ENCODE measurements around the gene MRPL4. TPM values are rescaled to one million over a fixed set of nuclear protein-coding genes. Genes with fewer than 3 reads are reported as not detected.

MRPL4 gene
- total and polyA plus RNA-seq, 2 experiments from 2014 or later, result 92.0 to 171 TPM

DNA sequence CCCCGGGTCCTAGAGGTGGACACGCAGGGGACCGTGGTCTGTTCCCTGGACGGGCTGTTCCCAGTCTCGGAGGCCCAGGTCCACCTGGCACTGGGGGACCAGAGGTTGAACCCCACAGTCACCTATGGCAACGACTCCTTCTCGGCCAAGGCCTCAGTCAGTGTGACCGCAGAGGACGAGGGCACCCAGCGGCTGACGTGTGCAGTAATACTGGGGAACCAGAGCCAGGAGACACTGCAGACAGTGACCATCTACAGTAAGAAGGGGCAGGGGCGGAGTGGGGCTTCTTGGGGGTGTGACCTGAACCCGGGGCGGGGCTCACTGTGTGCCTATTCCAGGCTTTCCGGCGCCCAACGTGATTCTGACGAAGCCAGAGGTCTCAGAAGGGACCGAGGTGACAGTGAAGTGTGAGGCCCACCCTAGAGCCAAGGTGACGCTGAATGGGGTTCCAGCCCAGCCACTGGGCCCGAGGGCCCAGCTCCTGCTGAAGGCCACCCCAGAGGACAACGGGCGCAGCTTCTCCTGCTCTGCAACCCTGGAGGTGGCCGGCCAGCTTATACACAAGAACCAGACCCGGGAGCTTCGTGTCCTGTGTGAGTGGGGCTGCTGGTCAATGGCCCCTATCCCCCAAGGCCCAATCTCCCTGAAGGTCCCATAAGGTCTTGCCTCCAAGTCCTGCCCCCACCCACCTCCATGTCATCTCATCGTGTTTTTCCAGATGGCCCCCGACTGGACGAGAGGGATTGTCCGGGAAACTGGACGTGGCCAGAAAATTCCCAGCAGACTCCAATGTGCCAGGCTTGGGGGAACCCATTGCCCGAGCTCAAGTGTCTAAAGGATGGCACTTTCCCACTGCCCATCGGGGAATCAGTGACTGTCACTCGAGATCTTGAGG lies 32.3 kb downstream of the MRPL4 start:
- peaks cover 11% of the 10 kb centered on the region; the same call in 1 of the 2 replicates for H3K4me1 ChIP-seq (ENCODE audit: insufficient read depth)
- no peak overlapping the region for H3K4me2 ChIP-seq
- H3K36me3 Mint-ChIP-seq (ENCODE audit: low read depth), result peaks cover 8% of the 10 kb centered on the region; the same call in 2 of the 3 replicates
- DNase-seq (ENCODE audit: low spot score) (no peak), ATAC-seq (no peak)
- no peak overlapping the region for H2AFZ ChIP-seq
- peaks cover 6% of the 10 kb centered on the region; the same call in 1 of the 2 replicates for H3F3A ChIP-seq (replicated peaks; ENCODE audit: low read depth)
- H3K79me2 ChIP-seq (replicated peaks; ENCODE audit: insufficient read depth), result no peaks in the 10 kb centered on the region
- H3K27ac Mint-ChIP-seq, result no peak overlapping the region
- TF ChIP-seq ZNF114 (CRISPR knock-in tag; IDR thresholded peaks at IDR 0.05), result no peak
- no peak for TF ChIP-seq EZH2 (IDR thresholded peaks at IDR 0.05; ENCODE audit: low read depth, unreplicated experiment)
- no peak for TF ChIP-seq CREB1 (CRISPR knock-in tag; IDR thresholded peaks at IDR 0.05; ENCODE audit: low read depth)
- TF ChIP-seq, protein P1, sequence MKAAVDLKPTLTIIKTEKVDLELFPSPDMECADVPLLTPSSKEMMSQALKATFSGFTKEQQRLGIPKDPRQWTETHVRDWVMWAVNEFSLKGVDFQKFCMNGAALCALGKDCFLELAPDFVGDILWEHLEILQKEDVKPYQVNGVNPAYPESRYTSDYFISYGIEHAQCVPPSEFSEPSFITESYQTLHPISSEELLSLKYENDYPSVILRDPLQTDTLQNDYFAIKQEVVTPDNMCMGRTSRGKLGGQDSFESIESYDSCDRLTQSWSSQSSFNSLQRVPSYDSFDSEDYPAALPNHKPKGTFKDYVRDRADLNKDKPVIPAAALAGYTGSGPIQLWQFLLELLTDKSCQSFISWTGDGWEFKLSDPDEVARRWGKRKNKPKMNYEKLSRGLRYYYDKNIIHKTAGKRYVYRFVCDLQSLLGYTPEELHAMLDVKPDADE (IDR thresholded peaks at IDR 0.05), result no peak
- TF ChIP-seq STAT1 (IDR thresholded peaks at IDR 0.05; ENCODE audit: unreplicated experiment), result no peak
- TF ChIP-seq POLR2AphosphoS5 (IDR thresholded peaks at IDR 0.05; ENCODE audit: low read depth), result no peak
- TF ChIP-seq EZH2phosphoT487 (IDR thresholded peaks at IDR 0.05; ENCODE audit: unreplicated experiment), result no peak
- TF ChIP-seq ZNF331 (CRISPR knock-in tag; IDR thresholded peaks at IDR 0.05; ENCODE audit: low read depth), result no peak
- TF ChIP-seq, protein P2, sequence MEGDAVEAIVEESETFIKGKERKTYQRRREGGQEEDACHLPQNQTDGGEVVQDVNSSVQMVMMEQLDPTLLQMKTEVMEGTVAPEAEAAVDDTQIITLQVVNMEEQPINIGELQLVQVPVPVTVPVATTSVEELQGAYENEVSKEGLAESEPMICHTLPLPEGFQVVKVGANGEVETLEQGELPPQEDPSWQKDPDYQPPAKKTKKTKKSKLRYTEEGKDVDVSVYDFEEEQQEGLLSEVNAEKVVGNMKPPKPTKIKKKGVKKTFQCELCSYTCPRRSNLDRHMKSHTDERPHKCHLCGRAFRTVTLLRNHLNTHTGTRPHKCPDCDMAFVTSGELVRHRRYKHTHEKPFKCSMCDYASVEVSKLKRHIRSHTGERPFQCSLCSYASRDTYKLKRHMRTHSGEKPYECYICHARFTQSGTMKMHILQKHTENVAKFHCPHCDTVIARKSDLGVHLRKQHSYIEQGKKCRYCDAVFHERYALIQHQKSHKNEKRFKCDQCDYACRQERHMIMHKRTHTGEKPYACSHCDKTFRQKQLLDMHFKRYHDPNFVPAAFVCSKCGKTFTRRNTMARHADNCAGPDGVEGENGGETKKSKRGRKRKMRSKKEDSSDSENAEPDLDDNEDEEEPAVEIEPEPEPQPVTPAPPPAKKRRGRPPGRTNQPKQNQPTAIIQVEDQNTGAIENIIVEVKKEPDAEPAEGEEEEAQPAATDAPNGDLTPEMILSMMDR (conservative IDR thresholded peaks at IDR 0.05; ENCODE audit: low read depth in 2 of 2), result no peak
- no peak for TF ChIP-seq JUNB (IDR thresholded peaks at IDR 0.05; ENCODE audit: unreplicated experiment)
- no peak for TF ChIP-seq NANOG (IDR thresholded peaks at IDR 0.05; ENCODE audit: borderline replicate concordance)
- TF ChIP-seq, protein P3, sequence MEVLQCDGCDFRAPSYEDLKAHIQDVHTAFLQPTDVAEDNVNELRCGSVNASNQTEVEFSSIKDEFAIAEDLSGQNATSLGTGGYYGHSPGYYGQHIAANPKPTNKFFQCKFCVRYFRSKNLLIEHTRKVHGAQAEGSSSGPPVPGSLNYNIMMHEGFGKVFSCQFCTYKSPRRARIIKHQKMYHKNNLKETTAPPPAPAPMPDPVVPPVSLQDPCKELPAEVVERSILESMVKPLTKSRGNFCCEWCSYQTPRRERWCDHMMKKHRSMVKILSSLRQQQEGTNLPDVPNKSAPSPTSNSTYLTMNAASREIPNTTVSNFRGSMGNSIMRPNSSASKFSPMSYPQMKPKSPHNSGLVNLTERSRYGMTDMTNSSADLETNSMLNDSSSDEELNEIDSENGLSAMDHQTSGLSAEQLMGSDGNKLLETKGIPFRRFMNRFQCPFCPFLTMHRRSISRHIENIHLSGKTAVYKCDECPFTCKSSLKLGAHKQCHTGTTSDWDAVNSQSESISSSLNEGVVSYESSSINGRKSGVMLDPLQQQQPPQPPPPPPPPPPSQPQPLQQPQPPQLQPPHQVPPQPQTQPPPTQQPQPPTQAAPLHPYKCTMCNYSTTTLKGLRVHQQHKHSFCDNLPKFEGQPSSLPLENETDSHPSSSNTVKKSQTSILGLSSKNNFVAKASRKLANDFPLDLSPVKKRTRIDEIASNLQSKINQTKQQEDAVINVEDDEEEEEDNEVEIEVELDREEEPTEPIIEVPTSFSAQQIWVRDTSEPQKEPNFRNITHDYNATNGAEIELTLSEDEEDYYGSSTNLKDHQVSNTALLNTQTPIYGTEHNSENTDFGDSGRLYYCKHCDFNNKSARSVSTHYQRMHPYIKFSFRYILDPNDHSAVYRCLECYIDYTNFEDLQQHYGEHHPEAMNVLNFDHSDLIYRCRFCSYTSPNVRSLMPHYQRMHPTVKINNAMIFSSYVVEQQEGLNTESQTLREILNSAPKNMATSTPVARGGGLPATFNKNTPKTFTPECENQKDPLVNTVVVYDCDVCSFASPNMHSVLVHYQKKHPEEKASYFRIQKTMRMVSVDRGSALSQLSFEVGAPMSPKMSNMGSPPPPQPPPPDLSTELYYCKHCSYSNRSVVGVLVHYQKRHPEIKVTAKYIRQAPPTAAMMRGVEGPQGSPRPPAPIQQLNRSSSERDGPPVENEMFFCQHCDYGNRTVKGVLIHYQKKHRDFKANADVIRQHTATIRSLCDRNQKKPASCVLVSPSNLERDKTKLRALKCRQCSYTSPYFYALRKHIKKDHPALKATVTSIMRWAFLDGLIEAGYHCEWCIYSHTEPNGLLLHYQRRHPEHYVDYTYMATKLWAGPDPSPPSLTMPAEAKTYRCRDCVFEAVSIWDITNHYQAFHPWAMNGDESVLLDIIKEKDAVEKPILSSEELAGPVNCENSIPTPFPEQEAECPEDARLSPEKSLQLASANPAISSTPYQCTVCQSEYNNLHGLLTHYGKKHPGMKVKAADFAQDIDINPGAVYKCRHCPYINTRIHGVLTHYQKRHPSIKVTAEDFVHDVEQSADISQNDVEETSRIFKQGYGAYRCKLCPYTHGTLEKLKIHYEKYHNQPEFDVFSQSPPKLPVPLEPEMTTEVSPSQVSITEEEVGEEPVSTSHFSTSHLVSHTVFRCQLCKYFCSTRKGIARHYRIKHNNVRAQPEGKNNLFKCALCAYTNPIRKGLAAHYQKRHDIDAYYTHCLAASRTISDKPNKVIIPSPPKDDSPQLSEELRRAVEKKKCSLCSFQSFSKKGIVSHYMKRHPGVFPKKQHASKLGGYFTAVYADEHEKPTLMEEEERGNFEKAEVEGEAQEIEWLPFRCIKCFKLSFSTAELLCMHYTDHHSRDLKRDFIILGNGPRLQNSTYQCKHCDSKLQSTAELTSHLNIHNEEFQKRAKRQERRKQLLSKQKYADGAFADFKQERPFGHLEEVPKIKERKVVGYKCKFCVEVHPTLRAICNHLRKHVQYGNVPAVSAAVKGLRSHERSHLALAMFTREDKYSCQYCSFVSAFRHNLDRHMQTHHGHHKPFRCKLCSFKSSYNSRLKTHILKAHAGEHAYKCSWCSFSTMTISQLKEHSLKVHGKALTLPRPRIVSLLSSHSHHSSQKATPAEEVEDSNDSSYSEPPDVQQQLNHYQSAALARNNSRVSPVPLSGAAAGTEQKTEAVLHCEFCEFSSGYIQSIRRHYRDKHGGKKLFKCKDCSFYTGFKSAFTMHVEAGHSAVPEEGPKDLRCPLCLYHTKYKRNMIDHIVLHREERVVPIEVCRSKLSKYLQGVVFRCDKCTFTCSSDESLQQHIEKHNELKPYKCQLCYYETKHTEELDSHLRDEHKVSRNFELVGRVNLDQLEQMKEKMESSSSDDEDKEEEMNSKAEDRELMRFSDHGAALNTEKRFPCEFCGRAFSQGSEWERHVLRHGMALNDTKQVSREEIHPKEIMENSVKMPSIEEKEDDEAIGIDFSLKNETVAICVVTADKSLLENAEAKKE (CRISPR knock-in tag; IDR thresholded peaks at IDR 0.05), result no peak
- TF ChIP-seq, protein P4, sequence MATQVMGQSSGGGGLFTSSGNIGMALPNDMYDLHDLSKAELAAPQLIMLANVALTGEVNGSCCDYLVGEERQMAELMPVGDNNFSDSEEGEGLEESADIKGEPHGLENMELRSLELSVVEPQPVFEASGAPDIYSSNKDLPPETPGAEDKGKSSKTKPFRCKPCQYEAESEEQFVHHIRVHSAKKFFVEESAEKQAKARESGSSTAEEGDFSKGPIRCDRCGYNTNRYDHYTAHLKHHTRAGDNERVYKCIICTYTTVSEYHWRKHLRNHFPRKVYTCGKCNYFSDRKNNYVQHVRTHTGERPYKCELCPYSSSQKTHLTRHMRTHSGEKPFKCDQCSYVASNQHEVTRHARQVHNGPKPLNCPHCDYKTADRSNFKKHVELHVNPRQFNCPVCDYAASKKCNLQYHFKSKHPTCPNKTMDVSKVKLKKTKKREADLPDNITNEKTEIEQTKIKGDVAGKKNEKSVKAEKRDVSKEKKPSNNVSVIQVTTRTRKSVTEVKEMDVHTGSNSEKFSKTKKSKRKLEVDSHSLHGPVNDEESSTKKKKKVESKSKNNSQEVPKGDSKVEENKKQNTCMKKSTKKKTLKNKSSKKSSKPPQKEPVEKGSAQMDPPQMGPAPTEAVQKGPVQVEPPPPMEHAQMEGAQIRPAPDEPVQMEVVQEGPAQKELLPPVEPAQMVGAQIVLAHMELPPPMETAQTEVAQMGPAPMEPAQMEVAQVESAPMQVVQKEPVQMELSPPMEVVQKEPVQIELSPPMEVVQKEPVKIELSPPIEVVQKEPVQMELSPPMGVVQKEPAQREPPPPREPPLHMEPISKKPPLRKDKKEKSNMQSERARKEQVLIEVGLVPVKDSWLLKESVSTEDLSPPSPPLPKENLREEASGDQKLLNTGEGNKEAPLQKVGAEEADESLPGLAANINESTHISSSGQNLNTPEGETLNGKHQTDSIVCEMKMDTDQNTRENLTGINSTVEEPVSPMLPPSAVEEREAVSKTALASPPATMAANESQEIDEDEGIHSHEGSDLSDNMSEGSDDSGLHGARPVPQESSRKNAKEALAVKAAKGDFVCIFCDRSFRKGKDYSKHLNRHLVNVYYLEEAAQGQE (IDR thresholded peaks at IDR 0.05; ENCODE audit: unreplicated experiment), result no peak
- peaks cover 33% of the 10 kb centered on the region for H3K27me3 Mint-ChIP-seq (ENCODE audit: insufficient read depth, low read depth, poor library complexity)
- H3K36me3 ChIP-seq (ENCODE audit: insufficient read depth), result no peaks in the 10 kb centered on the region
- H3K27ac ChIP-seq (ENCODE audit: low read depth), result no peak overlapping the region
- H3K4me3 ChIP-seq, result no peak overlapping the region
- peaks cover 3% of the 10 kb centered on the region; the same call in 1 of the 3 replicates for H3K9me3 Mint-ChIP-seq
- H3K27me3 ChIP-seq (ENCODE audit: insufficient read depth), result peaks cover 34% of the 10 kb centered on the region
- no peak overlapping the region for H3K4me3 Mint-ChIP-seq
- no peaks in the 10 kb centered on the region; the same call in none of the 2 replicates for H4K20me1 ChIP-seq (replicated peaks; ENCODE audit: insufficient read depth)
- peaks cover 17% of the 10 kb centered on the region; the same call in 2 of the 3 replicates for H3K4me1 Mint-ChIP-seq
- H3K9me2 ChIP-seq (ENCODE audit: insufficient read depth), result no peaks in the 10 kb centered on the region
